ENCODE data around the gene MEDAG. TPM values are rescaled to one million over a fixed set of nuclear protein-coding genes. Genes with fewer than 3 reads are reported as not detected.

Gene MEDAG
- total and polyA plus RNA-seq, 11 donors, result 3.8 to 41.9 (median 8.0) TPM

- no peak overlapping the region for H3K4me3 ChIP-seq
- no peaks in the 10 kb centered on the region for H3K4me1 ChIP-seq
- TF ChIP-seq POLR2A (IDR thresholded peaks at IDR 0.05), result no peak
- ATAC-seq, result peak in 2 of 4 donors; percentile 51 to 65
- H3K27me3 ChIP-seq, result peaks cover 0 to 10% (median 0%) of the 10 kb centered on the region in 9 donors
- WGBS, 4 donors, result 27 to 37% (median 32%) methylated on average over 5 of the region's 5 CpGs
- intact Hi-C loops (cut with DNase I), result no loop called here
- H3K36me3 ChIP-seq, result no peaks in the 10 kb centered on the region
- peaks cover 0 to 18% (median 0%) of the 10 kb centered on the region in 12 donors for H3K9me3 ChIP-seq
- peak in 1 of 5 donors; percentile 32 for DNase-seq
- no peak overlapping the region for H3K27ac ChIP-seq
Observed at GRCh38 chr13:30963791-30964190, 57.7 kb downstream of the MEDAG start.

- Histone ChIP-seq H3K4me3 (no peak overlapping the region), H3K4me1 (no peaks in the 10 kb centered on the region), H3K27me3 (peaks cover 0 to 11% (median 2%) of the 10 kb centered on the region in 9 donors), H3K9me3 (peaks cover 0 to 2% (median 0%) of the 10 kb centered on the region in 12 donors), H3K27ac (no peak overlapping the region), H3K36me3 (no peaks in the 10 kb centered on the region)
- DNase-seq (no peak), ATAC-seq (no peak)
- 89 to 90% (median 90%) methylated on average over 1 of the region's 1 CpG for WGBS, 4 donors
- TF ChIP-seq CTCF (IDR thresholded peaks at IDR 0.05) (no peak), POLR2A (IDR thresholded peaks at IDR 0.05) (no peak)
- intact Hi-C loops (cut with DNase I), result no loop called here
Observed at GRCh38 chr13:30965380-30965779, 59.3 kb downstream of the MEDAG start.

- no peaks in the 10 kb centered on the region for H3K9me3 ChIP-seq
- no peak for ATAC-seq
- intact Hi-C loops (cut with DNase I), result no loop called here
Observed at GRCh38 chr13:30966101-30966500, 60.0 kb downstream of the MEDAG start.

GRCh38 chr13:30968846-30969245 lies 62.8 kb downstream of the MEDAG start:
- no peak for TF ChIP-seq POLR2A (IDR thresholded peaks at IDR 0.05)
- Histone ChIP-seq H3K27me3 (peaks cover 0 to 18% (median 2%) of the 10 kb centered on the region in 9 donors), H3K27ac (no peak overlapping the region), H3K4me3 (no peak overlapping the region), H3K36me3 (no peaks in the 10 kb centered on the region), H3K4me1 (no peaks in the 10 kb centered on the region), H3K9me3 (no peaks in the 10 kb centered on the region)
- DNase-seq (no peak), ATAC-seq (no peak)
- WGBS, 4 donors, result 68 to 97% (median 78%) methylated on average over 2 of the region's 2 CpGs
- intact Hi-C loops (cut with DNase I), result no loop called here

More at GRCh38 chr13:30966101-30966500, 60.0 kb downstream of the MEDAG start:
- H3K4me1 ChIP-seq, result no peaks in the 10 kb centered on the region
- TF ChIP-seq POLR2A (IDR thresholded peaks at IDR 0.05) (no peak), CTCF (IDR thresholded peaks at IDR 0.05) (no peak)
- H3K4me3 ChIP-seq, result no peak overlapping the region
- H3K27ac ChIP-seq, result no peak overlapping the region
- DNase-seq, result no peak
- H3K27me3 ChIP-seq, result peaks cover 0 to 18% (median 2%) of the 10 kb centered on the region in 9 donors
- 81 to 92% (median 88%) methylated on average over 3 of the region's 3 CpGs for WGBS, 4 donors
- H3K36me3 ChIP-seq, result no peaks in the 10 kb centered on the region

- TF ChIP-seq CTCF (IDR thresholded peaks at IDR 0.05) (no peak), POLR2A (IDR thresholded peaks at IDR 0.05) (no peak)
- Histone ChIP-seq H3K4me1 (no peaks in the 10 kb centered on the region), H3K9me3 (no peaks in the 10 kb centered on the region), H3K27ac (no peak overlapping the region), H3K36me3 (no peaks in the 10 kb centered on the region), H3K27me3 (peaks cover 0 to 11% (median 0%) of the 10 kb centered on the region in 9 donors), H3K4me3 (no peak overlapping the region)
- DNase-seq (no peak), ATAC-seq (no peak)
- 62 to 72% (median 66%) methylated on average over 2 of the region's 2 CpGs for WGBS, 4 donors
- intact Hi-C loops (cut with DNase I), result no loop called here
Observed at GRCh38 chr13:30971575-30971974, 65.5 kb downstream of the MEDAG start.
